ENCODE data around the gene SYT6.

- no peak for TF ChIP-seq LEF1 (IDR thresholded peaks at IDR 0.05; ENCODE audit: borderline replicate concordance)
- TF ChIP-seq NFRKB (IDR thresholded peaks at IDR 0.05): no peak
Observed at GRCh38 chr1:114111731-114112641, 41.7 kb downstream of the SYT6 start.

Data from HEK293T (cell line).